Large intestine (tissue), 3 donors: ENCODE results near the gene SCMH1. TPM values are rescaled to one million over a fixed set of nuclear protein-coding genes. Genes with fewer than 3 reads are reported as not detected.
A peak's percentile ranks its signal among the peaks of the same experiment; 100 is the strongest.
"Not testable (repeated sequence)": the region's sequence is repeated elsewhere in the genome, so short reads cannot be mapped to it uniquely, and the experiment has no call there.

Source experiments
- DNase-seq, 2 donors: peaks; one replicate each; pipeline versions ENCODE4 v3.0.0 to v3.0.0-alpha.2; 2013
- H3K27ac ChIP-seq: one replicate; pipeline ENCODE4 v1.5.1; 2013; ENCODE audit warnings: low read length
- H3K27me3 ChIP-seq: 2 replicates; pipeline ENCODE4 v1.6.1; 2013; ENCODE audit warnings: low read length; ENCODE audit not compliant: control insufficient read depth, insufficient read depth
- H3K36me3 ChIP-seq: 2 replicates; pipeline ENCODE4 v1.6.1; 2013; ENCODE audit warnings: low read length; ENCODE audit not compliant: control insufficient read depth, insufficient read depth
- H3K4me1 ChIP-seq: one replicate; pipeline ENCODE4 v1.6.1; 2013; ENCODE audit warnings: low read length; ENCODE audit not compliant: control insufficient read depth, insufficient read depth
- H3K4me3 ChIP-seq: one replicate; pipeline ENCODE4 v1.5.1; 2013; ENCODE audit warnings: low read length
- H3K9me3 ChIP-seq: one replicate; pipeline ENCODE4 v1.6.1; 2013; ENCODE audit warnings: mild to moderate bottlenecking, low read depth, low read length, moderate library complexity; ENCODE audit not compliant: control insufficient read depth
- WGBS: methylation state at CpG from one replicate; pipeline ENCODE4 v1.1.5; 2013; ENCODE audit warnings: low lambda C conversion rate; ENCODE audit not compliant: insufficient coverage; 5-methylcytosine and 5-hydroxymethylcytosine counted together
- polyA plus RNA-seq: library from polyadenylated mRNA; unstranded; fragments of 120-200 nt; gene quantifications from one replicate; pipeline ENCODE4 v1.2.1, GENCODE V29; 2013

Gene SCMH1
- polyA plus RNA-seq, 1 donor, result 42.8 TPM

GRCh38 chr1:41236781-41237180, 5.3 kb downstream of the SCMH1 start:
- WGBS, result no CpG with 5 or more reads among the region's 2 CpGs
- DNase-seq, result no peak
- Histone ChIP-seq H3K4me3 (no peak overlapping the region), H3K9me3 (no peaks in the 10 kb centered on the region), H3K27me3 (no peaks in the 10 kb centered on the region), H3K4me1 (peaks cover 52% of the 10 kb centered on the region), H3K27ac (no peak overlapping the region), H3K36me3 (no peaks in the 10 kb centered on the region)

DNA sequence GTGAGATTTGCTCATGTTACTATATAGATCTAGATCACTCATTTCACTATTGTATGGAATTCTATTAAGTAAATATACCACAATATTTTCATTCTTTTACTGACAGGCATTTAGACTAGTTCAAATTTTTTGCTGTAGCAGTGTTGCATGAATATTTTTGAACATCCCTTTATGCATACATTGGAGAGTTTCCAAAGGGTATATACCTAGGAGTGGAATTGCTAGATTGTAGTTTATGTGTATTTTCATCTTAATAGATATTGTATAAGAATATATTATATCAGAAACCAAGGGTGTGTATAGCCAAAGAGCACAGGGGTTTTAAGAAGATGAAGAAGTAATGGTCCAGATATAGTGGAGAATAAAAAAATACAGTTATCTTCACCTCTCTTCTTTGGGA, 6.2 kb downstream of the SCMH1 start:
- Histone ChIP-seq H3K4me3 (no peak overlapping the region), H3K4me1 (peaks cover 53% of the 10 kb centered on the region), H3K27ac (no peak overlapping the region), H3K9me3 (no peaks in the 10 kb centered on the region), H3K27me3 (no peaks in the 10 kb centered on the region), H3K36me3 (no peaks in the 10 kb centered on the region)
- no peak for DNase-seq

DNA sequence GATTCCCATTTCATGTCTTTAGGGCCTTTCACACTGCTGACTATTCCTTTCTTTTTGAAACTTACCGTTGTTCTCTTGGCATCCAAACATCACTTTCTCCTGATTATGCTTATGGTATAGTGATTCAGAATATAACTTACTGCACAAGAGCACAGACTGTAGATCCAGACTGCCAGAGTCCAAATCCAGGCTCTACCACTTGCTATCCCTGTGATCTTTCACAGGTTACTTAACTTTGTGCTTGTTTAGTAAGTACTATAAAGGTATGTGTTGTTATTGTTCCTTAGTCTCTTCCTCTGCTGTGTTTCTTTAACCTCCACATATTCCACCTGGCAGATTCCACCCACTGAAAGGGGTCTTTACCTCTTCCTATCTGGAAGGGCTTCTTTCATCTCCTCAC, 8.4 kb downstream of the SCMH1 start:
- H3K36me3 ChIP-seq, result no peaks in the 10 kb centered on the region
- H3K4me3 ChIP-seq, result no peak overlapping the region
- H3K4me1 ChIP-seq, result peaks cover 36% of the 10 kb centered on the region
- DNase-seq, result peak in 1 of 2 donors; percentile 33
- H3K9me3 ChIP-seq, result no peaks in the 10 kb centered on the region
- H3K27me3 ChIP-seq, result no peaks in the 10 kb centered on the region
- peak overlapping the region; percentile 22 for H3K27ac ChIP-seq
- WGBS, result no CpG with 5 or more reads among the region's 1 CpG

GRCh38 chr1:41232305-41232704, 9.8 kb downstream of the SCMH1 start:
- Histone ChIP-seq H3K9me3 (no peaks in the 10 kb centered on the region), H3K27ac (peak overlapping the region; percentile 62), H3K4me3 (no peak overlapping the region), H3K36me3 (no peaks in the 10 kb centered on the region), H3K4me1 (peaks cover 24% of the 10 kb centered on the region), H3K27me3 (no peaks in the 10 kb centered on the region)
- WGBS, result 29% methylated on average over 2 of the region's 3 CpGs
- peak; percentile 55 to 80 for DNase-seq

DNA sequence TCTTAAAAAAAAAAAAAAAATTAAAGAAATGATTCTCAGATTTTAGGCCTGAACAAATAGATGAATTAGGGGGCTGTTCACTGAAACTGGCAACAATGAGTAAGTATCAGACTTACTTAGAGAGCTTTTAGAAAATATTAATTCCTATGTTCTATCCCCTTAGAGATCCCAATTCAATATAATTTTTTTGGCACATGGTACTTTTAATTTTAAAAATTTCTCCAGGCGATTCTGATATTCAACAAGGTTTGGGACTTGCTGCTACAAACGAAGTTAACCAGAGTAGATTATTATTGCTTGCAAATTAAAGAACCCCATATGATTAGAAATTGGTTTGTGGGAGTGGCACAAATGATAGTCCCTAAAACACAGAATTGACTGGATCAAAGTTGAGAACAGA, 11.4 kb downstream of the SCMH1 start:
- DNase-seq, result no peak
- Histone ChIP-seq H3K36me3 (no peaks in the 10 kb centered on the region), H3K9me3 (no peaks in the 10 kb centered on the region), H3K4me3 (no peak overlapping the region), H3K4me1 (peaks cover 29% of the 10 kb centered on the region), H3K27me3 (no peaks in the 10 kb centered on the region), H3K27ac (no peak overlapping the region)
- 100% methylated on average over 2 of the region's 2 CpGs for WGBS

DNA sequence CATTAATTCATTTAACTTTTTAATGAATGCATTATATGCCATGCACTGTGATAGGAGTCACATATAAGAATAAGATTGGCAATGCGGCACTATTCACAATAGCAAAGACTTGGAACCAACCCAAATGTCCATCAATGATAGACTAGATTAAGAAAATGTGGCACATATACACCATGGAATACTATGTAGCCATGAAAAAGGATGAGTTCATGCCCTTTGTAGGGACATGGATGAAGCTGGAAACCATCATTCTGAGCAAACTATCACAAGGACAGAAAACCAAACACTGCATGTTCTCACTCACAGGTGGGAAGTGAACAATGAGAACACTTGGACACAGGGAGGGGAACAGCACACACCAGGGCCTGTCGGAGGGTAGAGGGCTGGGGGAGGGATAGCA, 12.9 kb downstream of the SCMH1 start:
- not testable (repeated sequence) for H3K27ac ChIP-seq, H3K4me3 ChIP-seq, H3K9me3 ChIP-seq, H3K36me3 ChIP-seq, H3K27me3 ChIP-seq, DNase-seq
- H3K4me1 ChIP-seq, result peaks cover 39% of the 10 kb centered on the region
- WGBS, result no CpG with 5 or more reads among the region's 2 CpGs

GRCh38 chr1:41226815-41227434, 15.2 kb downstream of the SCMH1 start:
- Histone ChIP-seq H3K27me3 (no peaks in the 10 kb centered on the region), H3K4me3 (no peak overlapping the region), H3K36me3 (no peaks in the 10 kb centered on the region), H3K9me3 (no peaks in the 10 kb centered on the region), H3K4me1 (peaks cover 28% of the 10 kb centered on the region), H3K27ac (no peak overlapping the region)
- WGBS, result 40% methylated on average over 1 of the region's 3 CpGs
- DNase-seq, result no peak

DNA sequence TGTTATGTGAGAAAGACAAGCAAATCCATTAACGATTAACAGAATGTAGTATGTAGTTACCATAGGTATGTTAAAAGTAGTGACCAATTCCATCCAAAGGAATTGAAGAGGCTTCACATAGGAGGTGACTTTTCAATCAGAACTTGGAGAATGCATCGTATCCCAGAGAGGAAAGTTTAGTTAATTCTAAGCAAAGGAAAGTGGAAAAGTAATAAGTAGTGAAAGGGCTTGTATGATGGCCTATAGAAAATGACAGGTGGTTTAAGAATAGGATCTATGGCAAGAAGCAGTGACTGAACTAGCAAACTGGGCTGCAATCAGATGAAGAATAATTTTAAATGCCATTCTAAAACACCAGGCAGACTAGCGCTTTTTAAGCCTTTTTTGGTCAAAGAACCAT, 16.6 kb downstream of the SCMH1 start:
- Histone ChIP-seq H3K27ac (peak overlapping the region; percentile 2), H3K36me3 (no peaks in the 10 kb centered on the region), H3K9me3 (no peaks in the 10 kb centered on the region), H3K4me1 (peaks cover 29% of the 10 kb centered on the region), H3K4me3 (no peak overlapping the region), H3K27me3 (no peaks in the 10 kb centered on the region)
- WGBS, result no CpG with 5 or more reads among the region's 3 CpGs
- no peak for DNase-seq

- H3K4me3 ChIP-seq, result peak overlapping the region; percentile 11
- H3K36me3 ChIP-seq, result peaks cover 3% of the 10 kb centered on the region
- H3K27me3 ChIP-seq, result no peaks in the 10 kb centered on the region
- peak overlapping the region; percentile 74 for H3K27ac ChIP-seq
- peaks cover 29% of the 10 kb centered on the region for H3K4me1 ChIP-seq
- peaks cover 2% of the 10 kb centered on the region for H3K9me3 ChIP-seq
- WGBS, result no CpG with 5 or more reads among the region's 2 CpGs
- peak in 1 of 2 donors; percentile 68 for DNase-seq
Observed at GRCh38 chr1:41222496-41222895, 19.6 kb downstream of the SCMH1 start.

DNA sequence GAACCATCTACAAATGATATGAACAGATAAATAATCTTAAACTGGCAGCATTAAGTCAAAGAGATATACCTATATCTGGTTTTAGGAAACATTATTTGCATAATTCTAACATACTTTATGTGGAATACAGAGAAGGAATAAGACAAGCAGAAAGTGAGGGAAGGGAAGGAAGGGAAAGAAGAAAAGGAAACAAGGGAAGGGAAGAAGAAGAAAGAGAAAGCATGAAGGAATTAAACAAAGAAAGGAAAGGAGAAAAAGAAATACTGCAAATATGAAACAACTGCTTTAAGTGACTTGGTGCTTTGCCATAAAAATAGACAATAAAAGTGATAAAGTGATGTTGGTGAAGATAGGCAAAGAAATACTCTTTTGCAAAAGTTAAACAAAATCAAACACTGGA, 20.1 kb downstream of the SCMH1 start:
- peaks cover 3% of the 10 kb centered on the region for H3K36me3 ChIP-seq
- H3K9me3 ChIP-seq, result peaks cover 2% of the 10 kb centered on the region
- peaks cover 28% of the 10 kb centered on the region for H3K4me1 ChIP-seq
- no peaks in the 10 kb centered on the region for H3K27me3 ChIP-seq
- peak overlapping the region; percentile 74 for H3K27ac ChIP-seq
- DNase-seq, result no peak
- H3K4me3 ChIP-seq, result no peak overlapping the region

- peaks cover 2% of the 10 kb centered on the region for H3K9me3 ChIP-seq
- no peaks in the 10 kb centered on the region for H3K27me3 ChIP-seq
- no peak overlapping the region for H3K4me3 ChIP-seq
- WGBS, result 100% methylated on average over 1 of the region's 1 CpG
- DNase-seq, result no peak
- H3K4me1 ChIP-seq, result peaks cover 5% of the 10 kb centered on the region
- no peak overlapping the region for H3K27ac ChIP-seq
- H3K36me3 ChIP-seq, result peaks cover 3% of the 10 kb centered on the region
Observed at GRCh38 chr1:41218152-41218551, 24.0 kb downstream of the SCMH1 start.
